H1 (cell line): ENCODE results near the gene ATP11A. TPM values are rescaled to one million over a fixed set of nuclear protein-coding genes. Genes with fewer than 3 reads are reported as not detected.
A peak's percentile ranks its signal among the peaks of the same experiment; 100 is the strongest.

Experiments
- CTCF ChIA-PET: fragments of 300-600 bp; sonication (Branson Sonifier 250); formaldehyde crosslinking; loops from one replicate; lab custom pipeline; 2021; ENCODE audit not compliant: partially characterized antibody; lab: Charles Lee
- POLR2A ChIA-PET: fragments of 300-600 bp; sonication (Branson Sonifier 250); formaldehyde crosslinking; loops from one replicate; lab custom pipeline; 2021; ENCODE audit warnings: inconsistent platforms; ENCODE audit not compliant: partially characterized antibody; lab: Charles Lee
- DNase-seq, 2 experiments: peaks; one replicate each; pipeline versions ENCODE4 v3.0.0 to v3.0.0-alpha.2; 2010 to 2022; ENCODE audit warnings: low spot score in 2 of 2, low read depth in 1 of 2, mixed read lengths in 1 of 2
- FAIRE-seq: peaks from 2 replicates; lab custom pipeline; 2011; peaks lifted over from hg19 to GRCh38; lab: Jason Lieb, UNC
- H2AFZ ChIP-seq: 2 replicates; pipeline ENCODE4 v1.8.1; 2012; ENCODE audit warnings: low read length, inconsistent platforms
- H2AK5ac ChIP-seq: 2 replicates; pipeline ENCODE4 v1.6.1; 2013; ENCODE audit warnings: low read depth, low read length
- H2BK120ac ChIP-seq: replicated peaks from 2 replicates; pipeline ENCODE3; 2013; ENCODE audit warnings: low read depth, low read length, inconsistent platforms
- H2BK12ac ChIP-seq: 2 replicates; pipeline ENCODE4 v1.6.1; 2013; ENCODE audit warnings: low read depth, low read length
- H2BK15ac ChIP-seq: 2 replicates; pipeline ENCODE4 v1.6.1; 2013; ENCODE audit warnings: low read length
- H2BK20ac ChIP-seq: 2 replicates; pipeline ENCODE4 v1.6.1; 2013; ENCODE audit warnings: low read length
- H2BK5ac ChIP-seq: 2 replicates; pipeline ENCODE4 v1.6.1; 2013; ENCODE audit warnings: low read depth, low read length
- H3K14ac ChIP-seq: 2 replicates; pipeline ENCODE4 v1.6.1; 2013; ENCODE audit warnings: inconsistent platforms; ENCODE audit not compliant: insufficient read length
- H3K18ac ChIP-seq: 2 replicates; pipeline ENCODE4 v1.6.1; 2013; ENCODE audit warnings: low read length; ENCODE audit errors: extremely low read depth
- H3K23ac ChIP-seq: 2 replicates; pipeline ENCODE4 v1.6.1; 2013; ENCODE audit warnings: inconsistent platforms; ENCODE audit not compliant: insufficient read length
- H3K23me2 ChIP-seq: 2 replicates; pipeline ENCODE4 v1.6.1; 2013; ENCODE audit warnings: low read depth, low read length
- H3K27ac ChIP-seq: 2 replicates; pipeline ENCODE4 v1.6.1; 2011; ENCODE audit warnings: low read depth, low read length, inconsistent platforms
- H3K27me3 ChIP-seq, 4 experiments: replicated peaks in 1 of 4; 1 replicate in 1 of 4; 2 replicates in 3 of 4; pipeline versions ENCODE4 v1.6.1 to v1.8.1; 2011 to 2013; ENCODE audit warnings: low read length in 3 of 4, mild to moderate bottlenecking in 3 of 4, inconsistent platforms in 2 of 4, mixed read lengths in 2 of 4, moderate library complexity in 1 of 4; ENCODE audit not compliant: control insufficient read depth in 3 of 4, insufficient read depth in 3 of 4; ENCODE audit errors: extremely low read depth in 1 of 4
- H3K36me3 ChIP-seq, 4 experiments: 2 replicates each; pipeline versions ENCODE4 v1.6.1 to v1.8.1; 2011 to 2013; ENCODE audit warnings: mild to moderate bottlenecking in 4 of 4, low read length in 3 of 4, moderate library complexity in 2 of 4, control low read depth in 1 of 4, inconsistent platforms in 1 of 4; ENCODE audit not compliant: insufficient read depth in 4 of 4, control insufficient read depth in 2 of 4
- H3K4ac ChIP-seq: replicated peaks from 2 replicates; pipeline ENCODE3; 2013; ENCODE audit warnings: low read length, low read depth, mixed read lengths, inconsistent platforms; ENCODE audit not compliant: insufficient read length
- H3K4me1 ChIP-seq, 4 experiments: replicated peaks in 1 of 4; 1 replicate in 1 of 4; 2 replicates in 3 of 4; pipeline versions ENCODE4 v1.6.1 to v1.8.1; 2011 to 2013; ENCODE audit warnings: low read length in 3 of 4, inconsistent platforms in 2 of 4, mixed read lengths in 1 of 4; ENCODE audit not compliant: insufficient read depth in 4 of 4, control insufficient read depth in 3 of 4
- H3K4me2 ChIP-seq, 2 experiments: 2 replicates each; pipeline versions ENCODE4 v1.6.1 to v1.8.1; 2011 to 2013; ENCODE audit warnings: low read depth in 2 of 2, low read length in 2 of 2, control low read depth in 1 of 2, inconsistent platforms in 1 of 2, mild to moderate bottlenecking in 1 of 2; ENCODE audit not compliant: insufficient read depth in 1 of 2
- H3K4me3 ChIP-seq, 4 experiments: fragments of 200-600, 300-600 bp in 1 of 4; sonication (generic), shearing (Covaris generic), sonication (Bioruptor Twin) in 1 of 4; 2 replicates each; pipeline versions ENCODE4 v1.5.1 to v1.8.1; 2011 to 2016; ENCODE audit warnings: low read length in 4 of 4, low read depth in 3 of 4, control low read depth in 2 of 4, inconsistent platforms in 2 of 4, mild to moderate bottlenecking in 2 of 4, mixed read lengths in 1 of 4, moderate library complexity in 1 of 4; ENCODE audit not compliant: insufficient read depth in 2 of 4; ENCODE audit errors: extremely low read depth in 1 of 4
- H3K56ac ChIP-seq: replicated peaks from 2 replicates; pipeline ENCODE3; 2013; ENCODE audit warnings: low read depth, mild to moderate bottlenecking, mixed read lengths, low read length, inconsistent platforms; ENCODE audit not compliant: insufficient read length
- H3K79me1 ChIP-seq: 2 replicates; pipeline ENCODE4 v1.6.1; 2013; ENCODE audit warnings: low read depth, low read length, control low read depth
- H3K79me2 ChIP-seq, 2 experiments: 2 replicates each; pipeline versions ENCODE4 v1.6.1 to v1.8.1; 2012 to 2013; ENCODE audit warnings: low read length in 2 of 2, mild to moderate bottlenecking in 2 of 2, inconsistent platforms in 1 of 2; ENCODE audit not compliant: insufficient read depth in 2 of 2, control insufficient read depth in 1 of 2
- H3K9ac ChIP-seq, 4 experiments: replicated peaks in 1 of 4; 1 replicate in 1 of 4; 2 replicates in 3 of 4; pipeline versions ENCODE4 v1.6.1 to v1.8.1; 2011 to 2013; ENCODE audit warnings: low read depth in 3 of 4, low read length in 3 of 4, control low read depth in 2 of 4, mild to moderate bottlenecking in 2 of 4, moderate library complexity in 2 of 4, inconsistent platforms in 1 of 4; ENCODE audit errors: extremely low read depth in 1 of 4
- H3K9me3 ChIP-seq, 2 experiments: 2 replicates each; pipeline versions ENCODE4 v1.6.1 to v1.8.1; 2012 to 2013; ENCODE audit warnings: mild to moderate bottlenecking in 2 of 2, moderate library complexity in 2 of 2, control low read depth in 1 of 2, inconsistent platforms in 1 of 2, low read depth in 1 of 2, low read length in 1 of 2, mixed read lengths in 1 of 2; ENCODE audit not compliant: insufficient read depth in 2 of 2
- H4K20me1 ChIP-seq, 2 experiments: replicated peaks in 1 of 2; 2 replicates each; pipeline versions ENCODE3 to v1.8.1; 2011 to 2013; ENCODE audit warnings: inconsistent platforms in 2 of 2, low read length in 2 of 2, mild to moderate bottlenecking in 1 of 2; ENCODE audit not compliant: insufficient read depth in 2 of 2, control insufficient read depth in 1 of 2
- H4K5ac ChIP-seq: 2 replicates; pipeline ENCODE4 v1.6.1; 2013; ENCODE audit warnings: low read length, low read depth, mixed read lengths, inconsistent platforms; ENCODE audit not compliant: insufficient read length
- H4K8ac ChIP-seq: 2 replicates; pipeline ENCODE4 v1.8.0; 2013; ENCODE audit warnings: mild to moderate bottlenecking, moderate library complexity, low read length, inconsistent platforms; ENCODE audit not compliant: insufficient read depth; ENCODE audit errors: extremely low read depth
- H4K91ac ChIP-seq: replicated peaks from 2 replicates; pipeline ENCODE3; 2013; ENCODE audit warnings: low read length, mixed read lengths, inconsistent platforms; ENCODE audit not compliant: insufficient read length
- ASH2L ChIP-seq: fragments of 200-600, 300-600 bp; sonication (generic); IDR thresholded peaks from one replicate; pipeline ENCODE4 v1.7.1; 2017; ENCODE audit warnings: low read length
- CHD2 ChIP-seq: IDR thresholded peaks from 2 replicates; pipeline ENCODE4 v1.6.1; 2012; ENCODE audit warnings: low read length, improper control_type of control experiment
- CTBP2 ChIP-seq: IDR thresholded peaks from 2 replicates; pipeline ENCODE4 v1.7.0; 2011; ENCODE audit warnings: borderline replicate concordance, mild to moderate bottlenecking, moderate library complexity, mixed read lengths, low read length; ENCODE audit not compliant: insufficient read depth, insufficient read length
- HDAC6 ChIP-seq: IDR thresholded peaks from one replicate; pipeline ENCODE4 v1.7.1; 2012; ENCODE audit warnings: low read depth, mild to moderate bottlenecking, inconsistent platforms, low read length, moderate library complexity
- JUN ChIP-seq: IDR thresholded peaks from 2 replicates; pipeline ENCODE4 v1.6.1; 2011; ENCODE audit warnings: low read depth, mild to moderate bottlenecking, improper control_type of control experiment, low read length
- KDM4A ChIP-seq: IDR thresholded peaks from one replicate; pipeline ENCODE4 v1.7.1; 2012; ENCODE audit warnings: low read depth, mild to moderate bottlenecking, moderate library complexity, low read length, inconsistent platforms; ENCODE audit not compliant: severe bottlenecking
- POU5F1 ChIP-seq: IDR thresholded peaks from 2 replicates; pipeline ENCODE4 v1.6.1; 2011; ENCODE audit warnings: low read depth, mild to moderate bottlenecking, low read length, moderate library complexity
- SIN3A ChIP-seq, 2 experiments: IDR thresholded peaks in 1 of 2; conservative IDR thresholded peaks in 1 of 2; 2 replicates each; pipeline ENCODE4 v1.6.1; 2011 to 2012; ENCODE audit warnings: low read length in 2 of 2, improper control_type of control experiment in 1 of 2, low read depth in 1 of 2, mild to moderate bottlenecking in 1 of 2
- SRF ChIP-seq: IDR thresholded peaks from 2 replicates; pipeline ENCODE4 v1.6.1; 2011; ENCODE audit warnings: mild to moderate bottlenecking, low read depth, low read length, moderate library complexity
- TBP ChIP-seq: IDR thresholded peaks from 2 replicates; pipeline ENCODE4 v1.6.1; 2011; ENCODE audit warnings: low read depth, low read length, improper control_type of control experiment
- ZNF274 ChIP-seq: IDR thresholded peaks from 2 replicates; pipeline ENCODE4 v1.7.0; 2012; ENCODE audit warnings: low read length, borderline replicate concordance; ENCODE audit errors: extremely low read depth
- WGBS, 2 experiments: shearing (Covaris generic) in 1 of 2; methylation state at CpG; one replicate each; pipeline versions ENCODE4 v1.1.6 to v1.1.7; 2013 to 2015; ENCODE audit warnings: low lambda C conversion rate in 2 of 2, mixed read lengths in 2 of 2, inconsistent platforms in 1 of 2, low coverage in 1 of 2, missing lambda C conversion rate in 1 of 2; ENCODE audit not compliant: insufficient replicate concordance in 2 of 2, insufficient coverage in 1 of 2, insufficient read length in 1 of 2; ENCODE audit errors: extremely low coverage in 1 of 2, missing lambda C conversion rate in 1 of 2; 5-methylcytosine and 5-hydroxymethylcytosine counted together
- polyA plus RNA-seq, 7 experiments: library from polyadenylated mRNA; depleted of rRNA in 3 of 7; stranded (reverse) in 5 of 7; unstranded in 2 of 7; fragments of >200 nt in 5 of 7; fragments of 200-250 nt in 2 of 7; gene quantifications; 1 replicate in 5 of 7; 2 replicates in 1 of 7; 4 replicates in 1 of 7; pipeline versions ENCODE4 v1.2.1 to v1.2.3, GENCODE V29; 2011 to 2013; ENCODE audit warnings: missing spikeins in 2 of 7, mixed read lengths in 2 of 7
- total RNA-seq: library from RNA; stranded (reverse); fragmentation: NEBNext Ultra II Directional; extraction: Animal tissue kit (Norgen Biotek cat#: 25700); gene quantifications from 2 replicates; pipeline ENCODE4 v1.2.1, GENCODE V29; 2021
- TF ChIP-seq, protein P1 (sequence below): IDR thresholded peaks from 2 replicates; pipeline ENCODE4 v1.6.1; 2012; ENCODE audit warnings: inconsistent platforms

Gene ATP11A
- total and polyA plus RNA-seq, 2 of the 8 experiments (the other 6 are each of a cell fraction or from before 2014, with no cell fraction given) = 28.8 to 72.9 TPM

DNA sequence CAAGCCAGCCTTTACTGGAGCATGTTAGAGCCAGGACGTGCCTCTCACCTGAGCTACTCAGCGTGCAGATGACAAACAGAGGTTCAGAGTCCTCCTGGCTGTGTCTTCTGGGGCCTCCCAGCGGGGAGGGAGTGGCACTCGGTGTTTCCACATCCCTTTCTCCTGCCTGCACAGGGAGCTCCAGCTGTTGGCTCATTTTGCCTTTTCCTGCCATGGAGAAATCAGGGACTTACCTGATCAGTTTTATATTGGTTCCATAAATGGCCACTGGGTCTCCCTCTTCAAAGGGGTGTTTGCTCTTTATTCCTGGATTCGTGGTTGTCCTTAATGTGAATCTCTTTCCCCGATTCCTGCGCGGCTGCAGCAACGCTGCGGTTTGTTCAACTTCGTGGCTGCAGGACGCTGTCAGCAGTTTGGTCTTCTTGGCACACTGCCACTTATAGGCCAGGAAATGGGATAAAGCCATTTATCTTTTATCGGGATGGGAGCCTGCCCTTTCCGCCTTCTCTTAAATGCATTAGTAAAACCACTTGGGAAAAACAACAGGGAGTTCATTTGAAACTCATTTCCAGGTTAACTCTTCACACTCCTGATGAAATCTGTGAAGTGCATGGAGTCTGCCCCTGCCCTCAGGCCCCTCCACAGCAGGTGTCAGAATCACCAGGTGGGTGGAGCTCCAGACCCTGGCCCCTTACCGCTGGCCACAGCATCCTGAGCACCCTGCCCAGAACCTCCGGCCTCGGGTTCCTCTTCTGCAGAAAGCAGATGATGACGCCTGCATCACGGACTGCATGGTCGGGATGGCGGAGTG lies 239.3 kb downstream of the ATP11A start:
- no peaks in the 10 kb centered on the region; the same call in 1 of the 2 replicates for H3K79me1 ChIP-seq
- H2BK120ac ChIP-seq = no peak overlapping the region
- FAIRE-seq (no peak), DNase-seq (no peak)
- no peak overlapping the region for H3K18ac ChIP-seq
- no peaks in the 10 kb centered on the region for H3K27me3 ChIP-seq
- no peaks in the 10 kb centered on the region for H3K79me2 ChIP-seq
- H4K20me1 ChIP-seq = peaks cover 2 to 4% of the 10 kb centered on the region in 2 experiments
- H3K23ac ChIP-seq = no peak overlapping the region
- H2BK15ac ChIP-seq = no peak overlapping the region
- H3K9ac ChIP-seq = no peak overlapping the region
- no peaks in the 10 kb centered on the region for H3K36me3 ChIP-seq
- no peak overlapping the region for H2AFZ ChIP-seq
- H4K8ac ChIP-seq = no peak overlapping the region
- ChIA-PET CTCF (interaction anchor here (0.5 to 2.7 kb wide), 5 partner anchors 14 to 522 kb away, joined by 3 to 12 read pairs (median 5); no protein-coding TSS in a partner anchor), POLR2A (interaction anchor here (1.9 kb wide), 1 partner anchor 10 kb away, joined by 6 read pairs; no protein-coding TSS in a partner anchor)
- H3K4me1 ChIP-seq = peaks cover 0 to 16% (median 7%) of the 10 kb centered on the region in 4 experiments; a peak in 4 of 7 replicates
- no peak overlapping the region for H4K5ac ChIP-seq
- 84% methylated on average over 21 of the region's 21 CpGs; no CpG with 5 or more reads in 1 of the 2 experiments for WGBS, 2 experiments
- H4K91ac ChIP-seq = no peak overlapping the region
- H3K4ac ChIP-seq = no peak overlapping the region
- H2BK20ac ChIP-seq = no peak overlapping the region
- H3K4me2 ChIP-seq = no peak overlapping the region
- peaks cover 4 to 10% of the 10 kb centered on the region in 2 experiments for H3K9me3 ChIP-seq
- H3K23me2 ChIP-seq = no peaks in the 10 kb centered on the region
- H3K27ac ChIP-seq = no peak overlapping the region
- H2BK12ac ChIP-seq = 0 out of 2 replicates have a peak overlapping the region, but pooled peaks have one; percentile 33
- no peak overlapping the region; the same call in 1 of the 2 replicates for H2BK5ac ChIP-seq
- H3K14ac ChIP-seq = no peak overlapping the region
- H3K56ac ChIP-seq = no peak overlapping the region
- no peak overlapping the region for H3K4me3 ChIP-seq
- no peak overlapping the region for H2AK5ac ChIP-seq
- no peak for TF ChIP-seq HDAC6
- no peak for TF ChIP-seq POU5F1
- TF ChIP-seq TBP = no peak
- no peak for TF ChIP-seq JUN
- TF ChIP-seq SRF = no peak
- TF ChIP-seq CHD2 = no peak
- no peak for TF ChIP-seq ASH2L
- no peak for TF ChIP-seq ZNF274
- no peak for TF ChIP-seq KDM4A
- TF ChIP-seq, protein P1, sequence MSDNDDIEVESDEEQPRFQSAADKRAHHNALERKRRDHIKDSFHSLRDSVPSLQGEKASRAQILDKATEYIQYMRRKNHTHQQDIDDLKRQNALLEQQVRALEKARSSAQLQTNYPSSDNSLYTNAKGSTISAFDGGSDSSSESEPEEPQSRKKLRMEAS = no peak
- no peak for TF ChIP-seq SIN3A (conservative IDR thresholded peaks at IDR 0.05 in 1 of 2, IDR thresholded peaks at IDR 0.05 in 1 of 2; ENCODE audit: low read depth in 1 of 2, low read length in 2 of 2)
- no peak for TF ChIP-seq CTBP2
